Testis (tissue), 3 donors: ENCODE data around the gene PROB1. TPM values are rescaled to one million over a fixed set of nuclear protein-coding genes. Genes with fewer than 3 reads are reported as not detected.
A peak's percentile ranks its signal among the peaks of the same experiment; 100 is the strongest.

Source experiments
- DNase-seq: peaks from one replicate; pipeline ENCODE4 v3.0.0-alpha.2; 2019
- H3K27ac ChIP-seq, 2 donors: fragments of 200-600 bp; sonication (generic); one replicate each; pipeline ENCODE4 v1.5.1; 2019
- H3K27me3 ChIP-seq: fragments of 200-600 bp; sonication (generic); one replicate; pipeline ENCODE4 v1.5.1; 2019
- H3K36me3 ChIP-seq: fragments of 200-600 bp; sonication (generic); one replicate; pipeline ENCODE4 v1.5.1; 2017; ENCODE audit warnings: low read depth; ENCODE audit errors: missing control alignments
- H3K4me1 ChIP-seq: fragments of 200-600 bp; sonication (generic); one replicate; pipeline ENCODE4 v1.5.1; 2019
- H3K4me3 ChIP-seq, 2 donors: fragments of 200-600 bp; sonication (generic); one replicate each; pipeline ENCODE4 v1.5.1; 2017 to 2019
- H3K9me3 ChIP-seq: fragments of 200-600 bp; sonication (generic); one replicate; pipeline ENCODE4 v1.5.1; 2017
- POLR2A ChIP-seq: fragments of 450-650 bp; IDR thresholded peaks from one replicate; pipeline ENCODE4 v1.6.1; 2017; ENCODE audit warnings: antibody characterized with exemption, mild to moderate bottlenecking, moderate library complexity
- WGBS, 2 donors: methylation state at CpG; one replicate each; pipeline ENCODE4 v1.1.5; 2018; 5-methylcytosine and 5-hydroxymethylcytosine counted together
- intact Hi-C: fragments of 100-400 bp; cut with DNase I; formaldehyde crosslinking; loops from one replicate; pipeline ENCODE4 v1.15.1; 2023; ENCODE audit warnings: low total_unique reads
- polyA plus RNA-seq: library from polyadenylated mRNA; stranded (reverse); fragments of 350-450 nt; fragmentation: Illumina TruSeq; extraction: RNeasy Lipid Tissue Mini Kit (QIAGEN cat#74804); gene quantifications from one replicate; pipeline ENCODE4 v1.2.3, GENCODE V29; 2014; ENCODE audit warnings: low read depth, low replicate concordance; ENCODE audit not compliant: insufficient read depth
- total RNA-seq, 2 donors: library from RNA; depleted of rRNA; stranded (reverse); fragments of >200 nt; gene quantifications; one replicate each; pipeline ENCODE4 v1.2.3, GENCODE V29; 2016
- TF ChIP-seq, protein P1 (sequence below), 3 experiments: fragments of 450-650 bp in 2 of 3; fragments of 200-600 bp in 1 of 3; sonication (generic) in 1 of 3; IDR thresholded peaks; one replicate each; pipeline ENCODE4 v1.5.1; 2016 to 2019; ENCODE audit warnings: antibody characterized with exemption in 3 of 3, mild to moderate bottlenecking in 2 of 3, moderate library complexity in 1 of 3

Gene PROB1
- total and polyA plus RNA-seq, 3 donors from 2014 or later, result 1.5 to 3.6 (median 2.7) TPM

DNA sequence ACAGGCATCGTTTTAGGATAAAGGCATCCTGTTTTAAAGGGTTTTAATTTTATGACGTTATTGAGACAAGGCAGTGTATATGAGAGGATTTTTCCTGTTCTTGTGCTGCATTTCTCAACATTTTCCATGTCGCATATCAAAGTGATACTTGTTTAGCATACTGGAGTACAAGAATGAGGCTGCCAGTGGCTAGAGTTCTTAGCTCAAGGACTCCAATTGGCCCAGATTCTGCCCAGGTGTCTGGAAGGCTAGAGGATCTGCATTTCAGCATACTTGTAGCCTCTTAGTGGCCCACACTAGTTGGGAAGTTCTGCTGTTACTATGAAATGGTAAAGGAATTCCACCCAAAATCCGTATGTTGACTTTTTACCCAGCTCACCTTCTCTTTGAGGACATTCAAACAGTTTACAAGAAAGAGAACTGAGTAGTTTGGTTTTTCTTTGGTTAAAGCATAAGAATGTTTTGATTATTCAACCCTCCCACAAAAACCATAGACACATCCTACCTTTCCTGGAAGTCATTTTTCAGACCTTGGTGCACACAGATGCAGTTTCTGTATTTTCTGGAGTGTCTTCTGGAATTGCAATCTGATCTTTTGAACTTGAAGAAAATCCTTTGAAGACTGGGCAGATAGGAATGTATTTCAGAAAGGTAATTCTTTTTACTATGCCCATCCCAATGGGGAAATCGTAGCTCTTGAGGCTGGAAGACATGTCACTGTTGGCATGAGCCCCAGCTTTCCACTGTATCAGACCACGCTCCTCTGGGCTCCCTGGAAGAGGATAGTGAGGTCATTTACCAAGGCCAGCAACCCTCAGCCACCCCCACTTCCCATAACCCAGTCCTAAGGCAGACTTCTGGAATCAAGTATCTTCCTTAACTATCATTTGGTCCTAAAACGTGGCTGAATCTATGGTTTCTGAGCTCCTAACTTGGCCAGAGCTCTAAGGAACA is 23.1 kb downstream of the PROB1 start:
- TF ChIP-seq POLR2A, result no peak
- TF ChIP-seq, protein P1, sequence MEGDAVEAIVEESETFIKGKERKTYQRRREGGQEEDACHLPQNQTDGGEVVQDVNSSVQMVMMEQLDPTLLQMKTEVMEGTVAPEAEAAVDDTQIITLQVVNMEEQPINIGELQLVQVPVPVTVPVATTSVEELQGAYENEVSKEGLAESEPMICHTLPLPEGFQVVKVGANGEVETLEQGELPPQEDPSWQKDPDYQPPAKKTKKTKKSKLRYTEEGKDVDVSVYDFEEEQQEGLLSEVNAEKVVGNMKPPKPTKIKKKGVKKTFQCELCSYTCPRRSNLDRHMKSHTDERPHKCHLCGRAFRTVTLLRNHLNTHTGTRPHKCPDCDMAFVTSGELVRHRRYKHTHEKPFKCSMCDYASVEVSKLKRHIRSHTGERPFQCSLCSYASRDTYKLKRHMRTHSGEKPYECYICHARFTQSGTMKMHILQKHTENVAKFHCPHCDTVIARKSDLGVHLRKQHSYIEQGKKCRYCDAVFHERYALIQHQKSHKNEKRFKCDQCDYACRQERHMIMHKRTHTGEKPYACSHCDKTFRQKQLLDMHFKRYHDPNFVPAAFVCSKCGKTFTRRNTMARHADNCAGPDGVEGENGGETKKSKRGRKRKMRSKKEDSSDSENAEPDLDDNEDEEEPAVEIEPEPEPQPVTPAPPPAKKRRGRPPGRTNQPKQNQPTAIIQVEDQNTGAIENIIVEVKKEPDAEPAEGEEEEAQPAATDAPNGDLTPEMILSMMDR (IDR thresholded peaks at IDR 0.05), result no peak
- H3K9me3 ChIP-seq, result no peaks in the 10 kb centered on the region
- peak; percentile 44 for DNase-seq
- no peaks in the 10 kb centered on the region for H3K4me1 ChIP-seq
- 69 to 73% methylated on average over 7 of the region's 7 CpGs for WGBS, 2 donors
- H3K36me3 ChIP-seq, result no peaks in the 10 kb centered on the region
- intact Hi-C loops, result no loop called here
- no peak overlapping the region for H3K27ac ChIP-seq
- H3K4me3 ChIP-seq, result no peak overlapping the region
- H3K27me3 ChIP-seq, result no peaks in the 10 kb centered on the region

DNA sequence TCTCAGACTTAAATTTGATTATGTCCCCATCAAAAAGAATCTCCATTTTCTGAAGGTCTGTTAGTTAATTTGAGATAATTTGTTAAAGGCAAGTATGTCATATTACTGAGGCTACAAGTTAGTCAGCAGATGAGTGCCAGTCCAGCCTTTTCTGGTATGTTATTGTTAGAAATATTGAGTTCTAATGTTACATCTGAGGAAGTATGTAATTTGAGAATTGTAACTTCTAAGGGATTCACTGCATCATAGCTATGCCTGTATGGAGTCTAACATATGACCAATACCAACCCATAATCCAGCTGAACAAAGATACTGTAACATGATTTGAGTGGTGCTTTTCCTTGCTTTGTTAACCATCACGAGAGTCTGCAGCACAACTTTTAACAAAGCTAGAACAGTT is 25.7 kb downstream of the PROB1 start:
- H3K4me1 ChIP-seq, result no peaks in the 10 kb centered on the region
- H3K36me3 ChIP-seq, result no peaks in the 10 kb centered on the region
- no peak for DNase-seq
- H3K9me3 ChIP-seq, result no peaks in the 10 kb centered on the region
- TF ChIP-seq POLR2A, result no peak
- TF ChIP-seq, protein P1 (IDR thresholded peaks at IDR 0.05), result no peak
- H3K27me3 ChIP-seq, result no peaks in the 10 kb centered on the region
- H3K4me3 ChIP-seq, result no peak overlapping the region
- 56 to 76% methylated on average over 1 of the region's 1 CpG for WGBS, 2 donors
- H3K27ac ChIP-seq, result no peak overlapping the region
- intact Hi-C loops, result no loop called here

DNA sequence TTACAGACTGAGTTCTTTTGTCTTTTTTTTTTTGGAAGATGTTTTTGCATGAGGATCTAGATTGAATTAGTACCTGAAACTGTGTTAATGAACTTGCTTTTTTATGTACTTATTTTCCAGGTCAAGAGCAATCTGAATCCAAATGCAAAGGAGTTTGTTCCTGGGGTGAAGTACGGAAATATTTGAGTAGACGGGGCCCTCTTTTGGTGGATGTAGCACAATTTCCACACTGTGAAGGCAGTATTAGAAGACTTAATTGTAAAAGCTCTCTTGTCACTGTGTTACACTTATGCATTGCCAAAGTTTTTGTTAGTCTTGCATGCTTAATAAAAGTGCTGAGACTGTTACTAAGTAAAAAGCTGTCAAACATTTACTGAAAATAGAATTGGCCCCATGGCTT is 26.3 kb downstream of the PROB1 start:
- intact Hi-C loops, result no loop called here
- H3K27ac ChIP-seq, result no peak overlapping the region
- H3K9me3 ChIP-seq, result no peaks in the 10 kb centered on the region
- no peak overlapping the region for H3K4me3 ChIP-seq
- H3K36me3 ChIP-seq, result no peaks in the 10 kb centered on the region
- H3K4me1 ChIP-seq, result no peaks in the 10 kb centered on the region
- no peak for TF ChIP-seq POLR2A
- TF ChIP-seq, protein P1 (IDR thresholded peaks at IDR 0.05), result no peak
- no peaks in the 10 kb centered on the region for H3K27me3 ChIP-seq
- no peak for DNase-seq
- WGBS, 2 donors, result 65 to 86% methylated on average over 2 of the region's 2 CpGs

DNA sequence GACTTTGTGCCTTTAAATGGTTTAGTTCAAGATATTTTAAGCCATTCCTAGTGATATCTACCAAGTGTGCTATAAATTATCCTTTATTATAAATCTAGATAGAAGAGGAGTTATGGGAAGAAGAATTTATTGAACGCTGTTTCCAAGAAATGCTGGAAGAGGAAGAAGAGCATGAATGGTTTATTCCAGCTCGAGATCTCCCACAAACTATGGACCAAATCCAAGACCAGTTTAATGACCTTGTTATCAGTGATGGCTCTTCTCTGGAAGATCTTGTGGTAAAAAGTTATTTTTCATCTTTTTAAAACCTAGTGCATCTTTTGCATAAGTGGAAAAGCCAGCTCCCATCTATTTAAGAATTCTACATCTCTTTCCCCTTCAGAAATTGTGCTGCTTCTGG is 30.4 kb downstream of the PROB1 start:
- Histone ChIP-seq H3K27ac (no peak overlapping the region), H3K27me3 (no peaks in the 10 kb centered on the region), H3K4me3 (no peak overlapping the region), H3K9me3 (no peaks in the 10 kb centered on the region), H3K36me3 (no peaks in the 10 kb centered on the region), H3K4me1 (no peaks in the 10 kb centered on the region)
- TF ChIP-seq, protein P1 (IDR thresholded peaks at IDR 0.05), result no peak
- TF ChIP-seq POLR2A, result no peak
- 44 to 45% methylated on average over 2 of the region's 2 CpGs for WGBS, 2 donors
- DNase-seq, result no peak
- intact Hi-C loops, result no loop called here

DNA sequence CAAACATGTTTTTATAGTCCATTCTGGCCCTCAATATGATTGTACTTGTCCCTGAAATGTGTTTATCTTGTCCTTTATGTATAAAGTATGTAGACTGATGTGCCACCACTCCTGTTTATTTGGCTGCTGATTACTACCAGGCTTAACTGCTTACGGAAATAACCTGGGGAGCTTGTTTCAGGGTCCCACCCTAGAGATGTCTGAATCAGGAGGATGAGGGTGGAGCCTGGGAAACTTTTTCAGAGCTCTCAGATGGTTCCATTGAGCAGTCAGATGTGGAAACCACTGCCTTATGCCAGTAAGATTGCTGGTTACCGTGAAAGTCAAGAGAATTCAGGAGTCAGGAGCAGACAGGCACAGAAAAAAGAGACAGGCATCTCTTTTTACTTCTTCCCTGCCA is 31.0 kb downstream of the PROB1 start:
- Histone ChIP-seq H3K27me3 (no peaks in the 10 kb centered on the region), H3K9me3 (no peaks in the 10 kb centered on the region), H3K4me1 (no peaks in the 10 kb centered on the region), H3K27ac (no peak overlapping the region), H3K4me3 (no peak overlapping the region), H3K36me3 (no peaks in the 10 kb centered on the region)
- DNase-seq, result no peak
- TF ChIP-seq POLR2A, result no peak
- TF ChIP-seq, protein P1 (IDR thresholded peaks at IDR 0.05), result no peak
- intact Hi-C loops, result no loop called here
- 82 to 85% methylated on average over 2 of the region's 2 CpGs for WGBS, 2 donors
